Activated naive CD8-positive, alpha-beta T cell treated with anti-CD3 and anti-CD28 coated beads for 36 hours (primary cell): ENCODE measurements around the gene PHLPP1. TPM values are rescaled to one million over a fixed set of nuclear protein-coding genes. Genes with fewer than 3 reads are reported as not detected.

Source experiments
- DNase-seq: peaks from one replicate; pipeline ENCODE4 v3.0.0; 2021
- H3K27ac Mint-ChIP-seq: one replicate; pipeline ENCODE4 v1.8.0; 2022; ENCODE audit warnings: mild to moderate bottlenecking, moderate library complexity, mixed read lengths
- H3K27me3 Mint-ChIP-seq: one replicate; pipeline ENCODE4 v1.8.0; 2022; ENCODE audit warnings: mild to moderate bottlenecking, mixed read lengths
- H3K36me3 Mint-ChIP-seq: one replicate; pipeline ENCODE4 v1.8.0; 2021; ENCODE audit warnings: mild to moderate bottlenecking, mixed read lengths
- H3K4me1 Mint-ChIP-seq: one replicate; pipeline ENCODE4 v1.8.0; 2021; ENCODE audit warnings: mixed read lengths
- H3K4me3 Mint-ChIP-seq: one replicate; pipeline ENCODE4 v1.8.0; 2022; ENCODE audit warnings: mild to moderate bottlenecking, moderate library complexity, mixed read lengths
- H3K9me3 Mint-ChIP-seq: one replicate; pipeline ENCODE4 v1.8.0; 2022; ENCODE audit warnings: mixed read lengths
- total RNA-seq, 2 experiments: library from RNA; stranded (reverse); gene quantifications; one replicate each; pipeline ENCODE4 v1.2.3, GENCODE V29; 2021

PHLPP1 gene
- total RNA-seq, 2 experiments from 2014 or later, result 10.4 to 11.4 TPM

- Mint-ChIP-seq H3K27me3 (no peaks in the 10 kb centered on the region), H3K4me1 (peaks cover 17% of the 10 kb centered on the region), H3K36me3 (no peaks in the 10 kb centered on the region), H3K9me3 (no peaks in the 10 kb centered on the region), H3K27ac (no peak overlapping the region), H3K4me3 (no peak overlapping the region)
- no peak for DNase-seq
These were observed 224.6 kb downstream of the PHLPP1 start for GRCh38 chr18:62939926-62940325.

GRCh38 chr18:62942578-62942977, 227.2 kb downstream of the PHLPP1 start:
- Mint-ChIP-seq H3K27me3 (no peaks in the 10 kb centered on the region), H3K4me3 (no peak overlapping the region), H3K4me1 (peaks cover 14% of the 10 kb centered on the region), H3K9me3 (no peaks in the 10 kb centered on the region), H3K27ac (no peak overlapping the region), H3K36me3 (no peaks in the 10 kb centered on the region)
- no peak for DNase-seq

GRCh38 chr18:62944454-62944853, 229.1 kb downstream of the PHLPP1 start:
- Mint-ChIP-seq H3K36me3 (no peaks in the 10 kb centered on the region), H3K4me3 (no peak overlapping the region), H3K9me3 (no peaks in the 10 kb centered on the region), H3K4me1 (peaks cover 5% of the 10 kb centered on the region), H3K27ac (no peak overlapping the region), H3K27me3 (no peaks in the 10 kb centered on the region)
- DNase-seq, result no peak

GRCh38 chr18:62948788-62949187, 233.4 kb downstream of the PHLPP1 start:
- H3K36me3 Mint-ChIP-seq, result peaks cover 2% of the 10 kb centered on the region
- no peak overlapping the region for H3K4me3 Mint-ChIP-seq
- DNase-seq, result no peak
- H3K9me3 Mint-ChIP-seq, result no peaks in the 10 kb centered on the region
- H3K4me1 Mint-ChIP-seq, result peaks cover 5% of the 10 kb centered on the region
- no peaks in the 10 kb centered on the region for H3K27me3 Mint-ChIP-seq
- no peak overlapping the region for H3K27ac Mint-ChIP-seq

GRCh38 chr18:62950246-62950645, 234.9 kb downstream of the PHLPP1 start:
- Mint-ChIP-seq H3K36me3 (peaks cover 2% of the 10 kb centered on the region), H3K9me3 (no peaks in the 10 kb centered on the region), H3K4me3 (no peak overlapping the region), H3K27ac (no peak overlapping the region), H3K27me3 (no peaks in the 10 kb centered on the region), H3K4me1 (peaks cover 7% of the 10 kb centered on the region)
- no peak for DNase-seq

- no peak for DNase-seq
- Mint-ChIP-seq H3K9me3 (no peaks in the 10 kb centered on the region), H3K27me3 (no peaks in the 10 kb centered on the region), H3K4me1 (peaks cover 7% of the 10 kb centered on the region), H3K27ac (no peak overlapping the region), H3K36me3 (peaks cover 2% of the 10 kb centered on the region), H3K4me3 (no peak overlapping the region)
These were observed 237.5 kb downstream of the PHLPP1 start for GRCh38 chr18:62952807-62953206.

GRCh38 chr18:62953663-62954062, 238.3 kb downstream of the PHLPP1 start:
- no peaks in the 10 kb centered on the region for H3K9me3 Mint-ChIP-seq
- H3K4me3 Mint-ChIP-seq, result no peak overlapping the region
- H3K27ac Mint-ChIP-seq, result no peak overlapping the region
- peaks cover 7% of the 10 kb centered on the region for H3K4me1 Mint-ChIP-seq
- DNase-seq, result no peak
- peaks cover 2% of the 10 kb centered on the region for H3K36me3 Mint-ChIP-seq
- H3K27me3 Mint-ChIP-seq, result no peaks in the 10 kb centered on the region

- H3K27me3 Mint-ChIP-seq, result no peaks in the 10 kb centered on the region
- H3K4me1 Mint-ChIP-seq, result peaks cover 7% of the 10 kb centered on the region
- no peak for DNase-seq
- no peak overlapping the region for H3K27ac Mint-ChIP-seq
- peaks cover 2% of the 10 kb centered on the region for H3K36me3 Mint-ChIP-seq
- H3K4me3 Mint-ChIP-seq, result no peak overlapping the region
- no peaks in the 10 kb centered on the region for H3K9me3 Mint-ChIP-seq
These were observed 239.0 kb downstream of the PHLPP1 start for GRCh38 chr18:62954366-62954765.

- H3K4me3 Mint-ChIP-seq, result no peak overlapping the region
- no peaks in the 10 kb centered on the region for H3K36me3 Mint-ChIP-seq
These were observed 242.6 kb downstream of the PHLPP1 start for GRCh38 chr18:62957885-62958472.

GRCh38 chr18:62959481-62959880, 244.1 kb downstream of the PHLPP1 start:
- no peak for DNase-seq
- H3K27ac Mint-ChIP-seq, result no peak overlapping the region
- H3K9me3 Mint-ChIP-seq, result no peaks in the 10 kb centered on the region
- no peaks in the 10 kb centered on the region for H3K4me1 Mint-ChIP-seq
- H3K36me3 Mint-ChIP-seq, result no peaks in the 10 kb centered on the region
- H3K4me3 Mint-ChIP-seq, result no peak overlapping the region
- H3K27me3 Mint-ChIP-seq, result no peaks in the 10 kb centered on the region

More at GRCh38 chr18:62957885-62958472, 242.6 kb downstream of the PHLPP1 start:
- Mint-ChIP-seq H3K27ac (no peak overlapping the region), H3K4me1 (peaks cover 7% of the 10 kb centered on the region), H3K27me3 (no peaks in the 10 kb centered on the region), H3K9me3 (no peaks in the 10 kb centered on the region)
- DNase-seq, result peak; percentile 28

- H3K27ac Mint-ChIP-seq, result no peak overlapping the region
- no peak for DNase-seq
- H3K4me3 Mint-ChIP-seq, result no peak overlapping the region
- H3K4me1 Mint-ChIP-seq, result no peaks in the 10 kb centered on the region
- H3K27me3 Mint-ChIP-seq, result no peaks in the 10 kb centered on the region
- H3K36me3 Mint-ChIP-seq, result no peaks in the 10 kb centered on the region
- H3K9me3 Mint-ChIP-seq, result no peaks in the 10 kb centered on the region
These were observed 248.2 kb downstream of the PHLPP1 start for GRCh38 chr18:62963507-62963906.

- H3K27ac Mint-ChIP-seq, result no peak overlapping the region
- no peaks in the 10 kb centered on the region for H3K36me3 Mint-ChIP-seq
- no peaks in the 10 kb centered on the region for H3K4me1 Mint-ChIP-seq
- no peaks in the 10 kb centered on the region for H3K27me3 Mint-ChIP-seq
- H3K4me3 Mint-ChIP-seq, result no peak overlapping the region
- H3K9me3 Mint-ChIP-seq, result no peaks in the 10 kb centered on the region
- DNase-seq, result no peak
These were observed 249.1 kb downstream of the PHLPP1 start for GRCh38 chr18:62964432-62964831.

GRCh38 chr18:62967089-62967488, 251.7 kb downstream of the PHLPP1 start:
- no peaks in the 10 kb centered on the region for H3K4me1 Mint-ChIP-seq
- no peak overlapping the region for H3K27ac Mint-ChIP-seq
- H3K9me3 Mint-ChIP-seq, result no peaks in the 10 kb centered on the region
- peaks cover 4% of the 10 kb centered on the region for H3K36me3 Mint-ChIP-seq
- no peaks in the 10 kb centered on the region for H3K27me3 Mint-ChIP-seq
- H3K4me3 Mint-ChIP-seq, result no peak overlapping the region
- no peak for DNase-seq

- Mint-ChIP-seq H3K4me1 (no peaks in the 10 kb centered on the region), H3K4me3 (no peak overlapping the region), H3K36me3 (peaks cover 4% of the 10 kb centered on the region), H3K27me3 (no peaks in the 10 kb centered on the region), H3K27ac (no peak overlapping the region), H3K9me3 (no peaks in the 10 kb centered on the region)
- DNase-seq, result no peak
These were observed 258.3 kb downstream of the PHLPP1 start for GRCh38 chr18:62973689-62974088.

GRCh38 chr18:62974388-62974787, 259.0 kb downstream of the PHLPP1 start:
- Mint-ChIP-seq H3K36me3 (peaks cover 4% of the 10 kb centered on the region), H3K27me3 (no peaks in the 10 kb centered on the region), H3K4me1 (no peaks in the 10 kb centered on the region), H3K9me3 (no peaks in the 10 kb centered on the region), H3K4me3 (no peak overlapping the region), H3K27ac (no peak overlapping the region)
- no peak for DNase-seq

- no peaks in the 10 kb centered on the region for H3K27me3 Mint-ChIP-seq
- no peak overlapping the region for H3K27ac Mint-ChIP-seq
- no peaks in the 10 kb centered on the region for H3K4me1 Mint-ChIP-seq
- H3K9me3 Mint-ChIP-seq, result no peaks in the 10 kb centered on the region
- no peak overlapping the region for H3K4me3 Mint-ChIP-seq
- no peak for DNase-seq
- H3K36me3 Mint-ChIP-seq, result peaks cover 4% of the 10 kb centered on the region
These were observed 259.8 kb downstream of the PHLPP1 start for GRCh38 chr18:62974928-62975675.
